GM12872 (cell line): ENCODE results near the gene TMEM161A.

Source experiments
- CTCF ChIP-seq: IDR thresholded peaks from 3 replicates; pipeline ENCODE4 v1.5.1; 2011; ENCODE audit warnings: low read depth, mild to moderate bottlenecking, low read length, moderate library complexity; ENCODE audit not compliant: insufficient read depth

TMEM161A gene

DNA sequence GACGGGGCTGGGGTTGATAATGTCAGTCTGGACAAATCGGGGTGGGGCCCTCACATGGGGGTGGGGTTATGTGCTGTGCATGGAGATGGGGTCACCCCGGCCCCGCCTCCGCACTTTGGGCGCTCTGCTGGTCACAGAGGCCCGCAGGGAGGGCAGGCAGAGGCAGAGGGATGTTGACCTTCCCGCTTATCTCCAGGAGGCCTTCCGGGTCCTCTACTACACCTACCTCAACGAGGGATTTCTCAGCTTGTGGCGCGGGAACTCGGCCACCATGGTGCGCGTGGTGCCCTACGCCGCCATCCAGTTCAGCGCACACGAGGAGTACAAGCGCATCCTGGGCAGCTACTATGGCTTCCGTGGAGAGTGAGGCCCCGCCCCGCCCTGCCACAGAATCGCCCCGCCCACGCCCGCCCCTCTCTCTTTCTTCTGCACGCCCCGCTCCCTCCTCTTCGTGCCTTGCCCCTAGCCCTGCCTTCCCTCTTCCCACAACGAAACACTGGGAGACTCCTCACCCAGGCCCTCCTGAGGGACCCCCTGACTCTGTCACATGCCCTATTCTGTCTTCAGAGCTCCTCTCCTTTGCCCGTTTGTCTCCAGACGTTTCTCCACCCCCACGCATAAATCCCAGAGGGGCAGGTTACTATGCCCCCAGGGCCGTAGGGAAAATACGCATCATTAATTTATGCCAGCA lies 32.8 kb downstream of the TMEM161A start:
- no peak for TF ChIP-seq CTCF

- no peak for TF ChIP-seq CTCF
Measured at GRCh38 chr19:19103167-19103566, 35.1 kb downstream of the TMEM161A start.

GRCh38 chr19:19101540-19101939 lies 36.7 kb downstream of the TMEM161A start:
- no peak for TF ChIP-seq CTCF

DNA sequence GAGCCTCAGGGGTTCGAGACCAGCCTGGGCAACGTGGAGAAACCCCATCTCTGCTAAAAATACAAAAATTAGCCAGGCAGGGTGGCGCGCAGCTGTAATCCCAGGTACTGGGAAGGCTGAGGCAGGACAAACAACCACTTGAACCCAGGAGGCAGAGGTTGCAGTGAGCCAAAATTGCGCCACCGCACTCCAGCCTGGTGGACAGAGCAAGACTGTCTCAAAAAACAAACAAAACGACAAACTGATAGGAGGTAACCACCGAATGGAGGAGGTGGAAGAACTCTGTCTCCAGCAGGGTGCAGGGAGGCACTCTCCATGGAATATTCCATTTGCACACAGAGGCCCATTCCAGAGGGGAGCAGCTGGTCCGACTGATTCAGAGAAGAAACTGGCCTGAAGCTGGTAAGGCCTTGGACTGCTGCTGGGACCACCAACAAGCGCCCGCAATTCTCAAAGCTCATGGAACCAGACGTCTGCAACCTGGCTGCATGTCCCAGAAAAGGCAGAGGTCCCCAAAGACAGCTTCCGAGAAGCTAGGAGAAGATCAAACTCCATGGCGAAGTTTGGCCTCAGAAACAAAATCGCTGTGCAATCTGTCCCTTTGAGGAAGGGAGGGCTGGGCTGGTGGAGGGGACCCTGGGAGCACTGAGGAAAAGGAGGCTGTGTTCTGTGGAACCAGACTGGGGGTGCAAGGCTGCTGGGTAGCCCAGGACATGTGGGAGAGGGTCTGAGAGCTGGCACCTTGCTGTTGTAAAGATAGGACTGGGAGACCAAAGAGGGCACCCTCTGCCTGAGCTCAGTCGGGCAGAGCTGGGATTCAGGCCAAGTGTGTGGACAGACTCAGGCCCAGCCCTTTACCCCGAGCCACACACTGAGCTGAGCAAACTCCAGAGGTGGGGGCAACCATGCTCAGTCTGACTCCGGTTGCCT lies 39.3 kb downstream of the TMEM161A start:
- no peak for TF ChIP-seq CTCF

GRCh38 chr19:19098084-19098702 lies 40.1 kb downstream of the TMEM161A start:
- no peak for TF ChIP-seq CTCF

GRCh38 chr19:19096641-19097627 lies 41.3 kb downstream of the TMEM161A start:
- TF ChIP-seq CTCF: no peak

DNA sequence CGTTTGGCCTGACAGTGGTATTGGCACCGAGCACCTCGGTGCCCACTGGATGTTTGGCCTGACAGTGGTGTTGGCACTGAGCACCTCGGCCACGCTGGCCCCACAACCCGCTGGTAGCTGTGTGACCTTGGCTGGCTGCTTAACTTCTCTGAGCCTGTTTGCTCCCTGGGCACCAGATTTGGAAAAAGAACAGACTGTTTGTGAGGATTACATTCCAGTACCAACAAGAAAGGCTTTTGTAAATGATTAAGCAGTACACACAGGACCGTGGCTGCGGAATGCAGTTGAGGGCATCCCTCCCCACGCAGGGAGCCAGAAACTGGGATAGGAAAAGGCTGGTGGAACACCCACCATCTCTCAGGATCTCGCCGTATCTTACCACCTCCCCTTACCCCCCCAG lies 42.6 kb downstream of the TMEM161A start:
- TF ChIP-seq CTCF: no peak
